Measurements from ENCODE around the gene OGFOD3. TPM values are rescaled to one million over a fixed set of nuclear protein-coding genes. Genes with fewer than 3 reads are reported as not detected.

The OGFOD3 gene
- total RNA-seq, 1 experiment from 2014 or later: 25.0 TPM

GRCh38 chr17:82397449-82398335, 20.7 kb downstream of the OGFOD3 start:
- CTCF ChIA-PET: no interaction called here
- H3K4me3 ChIP-seq (ENCODE audit: low read depth, low read length, poor library complexity, severe bottlenecking): no peak overlapping the region
- BruUV-seq (replicated peaks): no TSS peak
- H3K27ac ChIP-seq (ENCODE audit: low read depth, low read length, poor library complexity, severe bottlenecking): no peak overlapping the region
- POLR2A ChIA-PET (ENCODE audit: low non-redundant PET): no interaction called here
- TF ChIP-seq EZH2 (IDR thresholded peaks at IDR 0.05; ENCODE audit: borderline replicate concordance, low read depth, low read length, poor library complexity, severe bottlenecking): no peak
- TF ChIP-seq, protein P1, sequence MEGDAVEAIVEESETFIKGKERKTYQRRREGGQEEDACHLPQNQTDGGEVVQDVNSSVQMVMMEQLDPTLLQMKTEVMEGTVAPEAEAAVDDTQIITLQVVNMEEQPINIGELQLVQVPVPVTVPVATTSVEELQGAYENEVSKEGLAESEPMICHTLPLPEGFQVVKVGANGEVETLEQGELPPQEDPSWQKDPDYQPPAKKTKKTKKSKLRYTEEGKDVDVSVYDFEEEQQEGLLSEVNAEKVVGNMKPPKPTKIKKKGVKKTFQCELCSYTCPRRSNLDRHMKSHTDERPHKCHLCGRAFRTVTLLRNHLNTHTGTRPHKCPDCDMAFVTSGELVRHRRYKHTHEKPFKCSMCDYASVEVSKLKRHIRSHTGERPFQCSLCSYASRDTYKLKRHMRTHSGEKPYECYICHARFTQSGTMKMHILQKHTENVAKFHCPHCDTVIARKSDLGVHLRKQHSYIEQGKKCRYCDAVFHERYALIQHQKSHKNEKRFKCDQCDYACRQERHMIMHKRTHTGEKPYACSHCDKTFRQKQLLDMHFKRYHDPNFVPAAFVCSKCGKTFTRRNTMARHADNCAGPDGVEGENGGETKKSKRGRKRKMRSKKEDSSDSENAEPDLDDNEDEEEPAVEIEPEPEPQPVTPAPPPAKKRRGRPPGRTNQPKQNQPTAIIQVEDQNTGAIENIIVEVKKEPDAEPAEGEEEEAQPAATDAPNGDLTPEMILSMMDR (conservative IDR thresholded peaks at IDR 0.05; ENCODE audit: low read depth, low read length): no peak
- no peaks in the 10 kb centered on the region for H3K27me3 ChIP-seq (replicated peaks; ENCODE audit: insufficient read depth, low read depth, low read length, poor library complexity)
- H3K4me1 ChIP-seq (ENCODE audit: insufficient read depth, low read length, poor library complexity, severe bottlenecking): peaks cover 29% of the 10 kb centered on the region
- H3K9me3 ChIP-seq (ENCODE audit: low read depth, low read length, poor library complexity, severe bottlenecking): no peaks in the 10 kb centered on the region
- H3K36me3 ChIP-seq (ENCODE audit: insufficient read depth, low read length, poor library complexity, severe bottlenecking): no peaks in the 10 kb centered on the region
- DNase-seq (ENCODE audit: low spot score): no peak
- intact Hi-C loops (cut with micrococcal nuclease; ENCODE audit: unreplicated experiment): no loop called here

- TF ChIP-seq EZH2 (IDR thresholded peaks at IDR 0.05; ENCODE audit: borderline replicate concordance, low read depth, low read length, poor library complexity, severe bottlenecking): no peak
- TF ChIP-seq, protein P1 (conservative IDR thresholded peaks at IDR 0.05; ENCODE audit: low read depth, low read length): no peak
- H3K4me1 ChIP-seq (ENCODE audit: insufficient read depth, low read length, poor library complexity, severe bottlenecking): peaks cover 29% of the 10 kb centered on the region
- peak overlapping the region; percentile 59 for H3K27ac ChIP-seq (ENCODE audit: low read depth, low read length, poor library complexity, severe bottlenecking)
- no peak overlapping the region for H3K4me3 ChIP-seq (ENCODE audit: low read depth, low read length, poor library complexity, severe bottlenecking)
- ChIA-PET POLR2A (ENCODE audit: low non-redundant PET) (no interaction called here), CTCF (interaction anchor here (0.6 kb wide), 1 partner anchor 74 kb away, joined by 5 read pairs; no protein-coding TSS in a partner anchor)
- peak; percentile 47 for DNase-seq (ENCODE audit: low spot score)
- no TSS peak for BruUV-seq (replicated peaks)
- no peaks in the 10 kb centered on the region for H3K36me3 ChIP-seq (ENCODE audit: insufficient read depth, low read length, poor library complexity, severe bottlenecking)
- intact Hi-C loops (cut with micrococcal nuclease; ENCODE audit: unreplicated experiment): no loop called here
- H3K9me3 ChIP-seq (ENCODE audit: low read depth, low read length, poor library complexity, severe bottlenecking): no peaks in the 10 kb centered on the region
- H3K27me3 ChIP-seq (replicated peaks; ENCODE audit: insufficient read depth, low read depth, low read length, poor library complexity): no peaks in the 10 kb centered on the region
These were observed 21.6 kb downstream of the OGFOD3 start for GRCh38 chr17:82396601-82397435.

DNA sequence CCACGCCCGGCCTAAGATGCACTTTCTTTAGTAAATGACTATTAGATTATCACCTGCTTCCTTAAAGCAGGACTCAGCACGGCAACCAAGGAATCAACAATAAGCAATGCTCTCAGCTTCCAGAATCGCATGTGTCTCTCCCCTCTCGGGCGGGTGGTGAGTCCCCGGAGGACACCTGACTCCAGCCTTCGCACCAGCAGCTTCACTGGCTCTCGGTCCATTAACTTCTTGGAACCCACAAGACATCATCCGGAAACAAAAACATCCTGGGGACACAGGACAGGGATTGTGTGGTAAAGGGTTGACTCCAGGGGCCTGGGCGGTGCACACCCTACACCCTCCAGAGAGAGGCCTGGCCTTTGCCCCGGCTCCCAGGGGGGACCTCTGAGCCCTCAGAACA, 24.1 kb downstream of the OGFOD3 start:
- Histone ChIP-seq H3K4me1 (ENCODE audit: insufficient read depth, low read length, poor library complexity, severe bottlenecking) (peaks cover 16% of the 10 kb centered on the region), H3K9me3 (ENCODE audit: low read depth, low read length, poor library complexity, severe bottlenecking) (no peaks in the 10 kb centered on the region), H3K27ac (ENCODE audit: low read depth, low read length, poor library complexity, severe bottlenecking) (no peak overlapping the region), H3K4me3 (ENCODE audit: low read depth, low read length, poor library complexity, severe bottlenecking) (no peak overlapping the region), H3K36me3 (ENCODE audit: insufficient read depth, low read length, poor library complexity, severe bottlenecking) (no peaks in the 10 kb centered on the region), H3K27me3 (replicated peaks; ENCODE audit: insufficient read depth, low read depth, low read length, poor library complexity) (no peaks in the 10 kb centered on the region)
- CTCF ChIA-PET: no interaction called here
- intact Hi-C loops (cut with micrococcal nuclease; ENCODE audit: unreplicated experiment): no loop called here
- DNase-seq (ENCODE audit: low spot score): no peak
- POLR2A ChIA-PET (ENCODE audit: low non-redundant PET): interaction anchor here (0.6 kb wide), 1 partner anchor 23 kb away, joined by 19 read pairs; no protein-coding TSS in a partner anchor
- no TSS peak for BruUV-seq (replicated peaks)
- TF ChIP-seq EZH2 (IDR thresholded peaks at IDR 0.05; ENCODE audit: borderline replicate concordance, low read depth, low read length, poor library complexity, severe bottlenecking): no peak
- TF ChIP-seq, protein P1 (conservative IDR thresholded peaks at IDR 0.05; ENCODE audit: low read depth, low read length): no peak

Data from A673 (cell line).